Measurements from ENCODE around the gene GADD45GIP1. TPM values are rescaled to one million over a fixed set of nuclear protein-coding genes. Genes with fewer than 3 reads are reported as not detected.

The GADD45GIP1 gene
- polyA plus RNA-seq, 2 of the 4 experiments (the other 2 are of a cell fraction) = 26.4 to 31.1 TPM

DNA sequence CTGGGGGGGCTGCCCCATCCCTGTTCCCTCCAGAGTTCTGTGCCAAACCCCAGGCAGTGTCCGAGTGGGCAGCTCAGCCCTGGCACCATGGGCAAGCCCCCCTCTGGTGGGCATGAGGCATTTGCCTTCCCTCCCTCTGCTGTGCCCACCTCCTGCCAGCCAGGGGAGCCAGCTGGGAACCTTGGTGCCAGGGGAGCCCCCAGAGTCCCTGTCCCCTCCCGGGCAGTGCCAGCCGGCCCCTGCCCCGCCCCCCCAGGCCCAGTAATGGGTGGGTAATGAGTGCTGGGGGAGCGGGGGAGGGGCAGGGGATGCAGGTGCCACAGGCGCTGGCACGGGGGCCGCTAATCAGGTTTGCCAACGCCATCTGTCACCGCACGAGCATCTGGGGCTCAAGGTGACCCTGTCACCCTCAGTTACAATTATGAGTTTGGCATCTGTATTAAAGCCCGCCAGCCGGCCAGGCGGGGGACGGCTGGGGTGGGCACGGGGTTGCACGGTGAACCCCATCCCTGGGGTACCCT lies 18.3 kb upstream of the GADD45GIP1 start (continued):
- TF ChIP-seq, protein P1, sequence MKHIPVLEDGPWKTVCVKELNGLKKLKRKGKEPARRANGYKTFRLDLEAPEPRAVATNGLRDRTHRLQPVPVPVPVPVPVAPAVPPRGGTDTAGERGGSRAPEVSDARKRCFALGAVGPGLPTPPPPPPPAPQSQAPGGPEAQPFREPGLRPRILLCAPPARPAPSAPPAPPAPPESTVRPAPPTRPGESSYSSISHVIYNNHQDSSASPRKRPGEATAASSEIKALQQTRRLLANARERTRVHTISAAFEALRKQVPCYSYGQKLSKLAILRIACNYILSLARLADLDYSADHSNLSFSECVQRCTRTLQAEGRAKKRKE (CRISPR knock-in tag; IDR thresholded peaks at IDR 0.05; ENCODE audit: low read depth) = no peak
- TF ChIP-seq, protein P2, sequence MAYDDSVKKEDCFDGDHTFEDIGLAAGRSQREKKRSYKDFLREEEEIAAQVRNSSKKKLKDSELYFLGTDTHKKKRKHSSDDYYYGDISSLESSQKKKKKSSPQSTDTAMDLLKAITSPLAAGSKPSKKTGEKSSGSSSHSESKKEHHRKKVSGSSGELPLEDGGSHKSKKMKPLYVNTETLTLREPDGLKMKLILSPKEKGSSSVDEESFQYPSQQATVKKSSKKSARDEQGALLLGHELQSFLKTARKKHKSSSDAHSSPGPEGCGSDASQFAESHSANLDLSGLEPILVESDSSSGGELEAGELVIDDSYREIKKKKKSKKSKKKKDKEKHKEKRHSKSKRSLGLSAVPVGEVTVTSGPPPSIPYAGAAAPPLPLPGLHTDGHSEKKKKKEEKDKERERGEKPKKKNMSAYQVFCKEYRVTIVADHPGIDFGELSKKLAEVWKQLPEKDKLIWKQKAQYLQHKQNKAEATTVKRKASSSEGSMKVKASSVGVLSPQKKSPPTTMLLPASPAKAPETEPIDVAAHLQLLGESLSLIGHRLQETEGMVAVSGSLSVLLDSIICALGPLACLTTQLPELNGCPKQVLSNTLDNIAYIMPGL (CRISPR knock-in tag; IDR thresholded peaks at IDR 0.05; ENCODE audit: borderline replicate concordance) = no peak
- TF ChIP-seq HDAC2 (IDR thresholded peaks at IDR 0.05) = no peak
- no peak for TF ChIP-seq EHF (CRISPR knock-in tag; IDR thresholded peaks at IDR 0.05)
- TF ChIP-seq ESRRA (IDR thresholded peaks at IDR 0.05; ENCODE audit: borderline replicate concordance, low read length) = no peak
- no peak for TF ChIP-seq NFE2L2 (conservative IDR thresholded peaks at IDR 0.05; ENCODE audit: low read length)
- no peak for TF ChIP-seq CHD2 (IDR thresholded peaks at IDR 0.05; ENCODE audit: low read length, partially characterized antibody)

DNA sequence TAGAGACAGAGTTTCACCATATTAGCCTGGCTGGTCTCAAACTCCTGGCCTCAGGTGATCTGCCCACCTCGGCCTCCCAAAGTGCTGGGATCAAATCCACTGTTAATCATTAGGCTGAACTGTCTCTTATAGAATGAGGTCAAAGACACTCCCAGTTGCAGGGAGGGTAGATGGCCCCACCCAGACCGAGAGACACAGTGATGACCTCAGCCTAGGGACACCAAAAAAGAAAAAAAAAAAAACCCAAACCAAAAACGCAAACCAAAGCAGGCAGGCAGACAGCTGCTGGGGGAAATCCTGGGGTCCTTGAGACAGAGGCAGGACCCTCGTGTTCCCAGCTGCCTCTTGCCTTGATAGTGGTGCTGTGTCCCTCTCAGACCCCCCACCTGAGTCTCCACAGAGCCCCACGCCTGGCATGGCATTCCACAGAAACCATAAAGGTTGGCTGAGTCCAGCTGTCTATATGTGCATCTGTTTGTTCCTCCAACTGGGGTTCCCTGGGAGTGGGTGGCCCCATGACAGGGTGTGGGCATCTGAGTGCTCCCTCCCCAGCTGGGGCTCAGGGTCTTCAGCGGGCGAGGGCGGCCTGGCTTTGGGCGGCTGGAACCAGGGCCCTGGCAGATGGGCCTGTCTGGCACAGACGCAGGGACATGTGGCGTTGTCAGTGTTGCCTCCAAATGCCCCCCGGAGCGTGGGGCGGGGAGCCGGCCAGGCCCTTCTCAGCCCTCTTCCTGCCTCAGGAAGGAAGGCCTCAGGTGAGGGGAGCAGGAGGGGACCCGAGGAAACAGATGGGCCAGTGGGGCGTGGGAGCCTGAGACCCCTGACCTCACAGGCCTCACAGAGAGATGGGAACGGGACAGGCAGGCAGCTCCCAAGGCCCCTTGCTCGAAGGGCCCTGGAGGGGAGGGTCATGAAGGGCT lies 17.5 kb upstream of the GADD45GIP1 start:
- Histone ChIP-seq H3K27ac (peak overlapping the region in 1 of 2 experiments; percentile 35; a peak in 2 of 6 replicates), H3K4me2 (peak overlapping the region; percentile 26; the same call in 1 of the 3 replicates), H3K4me1 (peaks cover 11% of the 10 kb centered on the region; the same call in 2 of the 3 replicates), H3K4me3 (no peak overlapping the region), H3K9me3 (no peaks in the 10 kb centered on the region)
- FAIRE-seq = no peak
- ChIA-PET POLR2A (no interaction called here), CTCF (interaction anchor here (0.6 to 16.3 kb wide), 8 partner anchors 8 to 194 kb away, joined by 3 to 309 read pairs (median 4); partner anchors contain the start of gene DAND5)
- no peak for DNase-seq (ENCODE audit: low read depth in 1 of 2, low spot score in 1 of 2)
- no peak for ATAC-seq
- no peak for TF ChIP-seq RFX5 (IDR thresholded peaks at IDR 0.05)
- no peak for TF ChIP-seq TFCP2L1 (CRISPR knock-in tag; IDR thresholded peaks at IDR 0.05)
- TF ChIP-seq FOSB (CRISPR knock-in tag; IDR thresholded peaks at IDR 0.05) = no peak
- no peak for TF ChIP-seq ESRRA (IDR thresholded peaks at IDR 0.05; ENCODE audit: borderline replicate concordance, low read length)
- TF ChIP-seq SMC3 (IDR thresholded peaks at IDR 0.05) = no peak
- TF ChIP-seq, protein P3, sequence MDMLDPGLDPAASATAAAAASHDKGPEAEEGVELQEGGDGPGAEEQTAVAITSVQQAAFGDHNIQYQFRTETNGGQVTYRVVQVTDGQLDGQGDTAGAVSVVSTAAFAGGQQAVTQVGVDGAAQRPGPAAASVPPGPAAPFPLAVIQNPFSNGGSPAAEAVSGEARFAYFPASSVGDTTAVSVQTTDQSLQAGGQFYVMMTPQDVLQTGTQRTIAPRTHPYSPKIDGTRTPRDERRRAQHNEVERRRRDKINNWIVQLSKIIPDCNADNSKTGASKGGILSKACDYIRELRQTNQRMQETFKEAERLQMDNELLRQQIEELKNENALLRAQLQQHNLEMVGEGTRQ (IDR thresholded peaks at IDR 0.05) = no peak
- TF ChIP-seq, protein P4, sequence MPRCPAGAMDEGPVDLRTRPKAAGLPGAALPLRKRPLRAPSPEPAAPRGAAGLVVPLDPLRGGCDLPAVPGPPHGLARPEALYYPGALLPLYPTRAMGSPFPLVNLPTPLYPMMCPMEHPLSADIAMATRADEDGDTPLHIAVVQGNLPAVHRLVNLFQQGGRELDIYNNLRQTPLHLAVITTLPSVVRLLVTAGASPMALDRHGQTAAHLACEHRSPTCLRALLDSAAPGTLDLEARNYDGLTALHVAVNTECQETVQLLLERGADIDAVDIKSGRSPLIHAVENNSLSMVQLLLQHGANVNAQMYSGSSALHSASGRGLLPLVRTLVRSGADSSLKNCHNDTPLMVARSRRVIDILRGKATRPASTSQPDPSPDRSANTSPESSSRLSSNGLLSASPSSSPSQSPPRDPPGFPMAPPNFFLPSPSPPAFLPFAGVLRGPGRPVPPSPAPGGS (IDR thresholded peaks at IDR 0.05) = no peak
- TF ChIP-seq MAFK (IDR thresholded peaks at IDR 0.05; ENCODE audit: partially characterized antibody) = no peak
- TF ChIP-seq PHF8 (IDR thresholded peaks at IDR 0.05; ENCODE audit: borderline replicate concordance, low read depth) = no peak
- TF ChIP-seq, protein P5, sequence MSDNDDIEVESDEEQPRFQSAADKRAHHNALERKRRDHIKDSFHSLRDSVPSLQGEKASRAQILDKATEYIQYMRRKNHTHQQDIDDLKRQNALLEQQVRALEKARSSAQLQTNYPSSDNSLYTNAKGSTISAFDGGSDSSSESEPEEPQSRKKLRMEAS (IDR thresholded peaks at IDR 0.05) = no peak
- TF ChIP-seq RCOR1 (IDR thresholded peaks at IDR 0.05; ENCODE audit: low read depth, low read length) = no peak
- TF ChIP-seq CEBPB (IDR thresholded peaks at IDR 0.05) = no peak
- no peak for TF ChIP-seq HOXB13 (CRISPR knock-in tag; IDR thresholded peaks at IDR 0.05; ENCODE audit: low read depth)
- TF ChIP-seq RARB (CRISPR knock-in tag; IDR thresholded peaks at IDR 0.05) = no peak
- no peak for TF ChIP-seq CHD2 (IDR thresholded peaks at IDR 0.05; ENCODE audit: low read length, partially characterized antibody)
- TF ChIP-seq NFE2L2 (conservative IDR thresholded peaks at IDR 0.05; ENCODE audit: low read length) = no peak
- TF ChIP-seq, protein P6, sequence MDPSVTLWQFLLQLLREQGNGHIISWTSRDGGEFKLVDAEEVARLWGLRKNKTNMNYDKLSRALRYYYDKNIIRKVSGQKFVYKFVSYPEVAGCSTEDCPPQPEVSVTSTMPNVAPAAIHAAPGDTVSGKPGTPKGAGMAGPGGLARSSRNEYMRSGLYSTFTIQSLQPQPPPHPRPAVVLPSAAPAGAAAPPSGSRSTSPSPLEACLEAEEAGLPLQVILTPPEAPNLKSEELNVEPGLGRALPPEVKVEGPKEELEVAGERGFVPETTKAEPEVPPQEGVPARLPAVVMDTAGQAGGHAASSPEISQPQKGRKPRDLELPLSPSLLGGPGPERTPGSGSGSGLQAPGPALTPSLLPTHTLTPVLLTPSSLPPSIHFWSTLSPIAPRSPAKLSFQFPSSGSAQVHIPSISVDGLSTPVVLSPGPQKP (IDR thresholded peaks at IDR 0.05; ENCODE audit: low read depth, low read length) = no peak
- TF ChIP-seq, protein P7, sequence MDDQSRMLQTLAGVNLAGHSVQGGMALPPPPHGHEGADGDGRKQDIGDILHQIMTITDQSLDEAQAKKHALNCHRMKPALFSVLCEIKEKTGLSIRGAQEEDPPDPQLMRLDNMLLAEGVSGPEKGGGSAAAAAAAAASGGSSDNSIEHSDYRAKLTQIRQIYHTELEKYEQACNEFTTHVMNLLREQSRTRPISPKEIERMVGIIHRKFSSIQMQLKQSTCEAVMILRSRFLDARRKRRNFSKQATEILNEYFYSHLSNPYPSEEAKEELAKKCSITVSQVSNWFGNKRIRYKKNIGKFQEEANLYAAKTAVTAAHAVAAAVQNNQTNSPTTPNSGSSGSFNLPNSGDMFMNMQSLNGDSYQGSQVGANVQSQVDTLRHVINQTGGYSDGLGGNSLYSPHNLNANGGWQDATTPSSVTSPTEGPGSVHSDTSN (IDR thresholded peaks at IDR 0.05) = no peak
- no peak for TF ChIP-seq NPAS2 (CRISPR knock-in tag; IDR thresholded peaks at IDR 0.05; ENCODE audit: borderline replicate concordance)
- TF ChIP-seq HOXA7 (CRISPR knock-in tag; IDR thresholded peaks at IDR 0.05) = no peak
- WGBS (ENCODE audit: missing lambda C conversion rate) = 62% methylated on average over 12 of the region's 19 CpGs
